ENCODE data around the gene GABPB2.

Gene GABPB2

GRCh38 chr1:151070474-151071276 lies at the start of gene GABPB2:
TSS of gene GABPB2 (plus strand) at chr1:151070761. CDS start at chr1:151088190, 17,429 bp downstream.
- DNase-seq = peak; percentile 97

GRCh38 chr1:151024540-151025146 lies 45.9 kb upstream of the GABPB2 start:
- peak; percentile 79 for DNase-seq

GRCh38 chr1:151026460-151026859 lies 44.1 kb upstream of the GABPB2 start:
- no peak for DNase-seq

- DNase-seq = no peak
Measured at GRCh38 chr1:151032164-151032563, 38.4 kb upstream of the GABPB2 start.

- DNase-seq = no peak
Measured at GRCh38 chr1:151035167-151035566, 35.4 kb upstream of the GABPB2 start.

GRCh38 chr1:151036356-151036755 lies 34.2 kb upstream of the GABPB2 start, which contains the start of gene BNIPL:
TSS of gene BNIPL (plus strand) at chr1:151036586. CDS start at chr1:151036726, 140 bp downstream.
- no peak for DNase-seq

- no peak for DNase-seq
Measured at GRCh38 chr1:151037032-151037431, 33.5 kb upstream of the GABPB2 start.

- no peak for DNase-seq
Measured at GRCh38 chr1:151039521-151039920, 31.0 kb upstream of the GABPB2 start.

GRCh38 chr1:151043163-151043562 lies 27.4 kb upstream of the GABPB2 start:
- DNase-seq = no peak

- peak; percentile 89 for DNase-seq
Measured at GRCh38 chr1:151047591-151047924, 23.0 kb upstream of the GABPB2 start, which contains the start of gene C1orf56. TSS of gene C1orf56 (plus strand) at chr1:151047751. CDS start at chr1:151047848, 97 bp downstream.

GRCh38 chr1:151047925-151048644 lies 22.5 kb upstream of the GABPB2 start:
- peak; percentile 90 for DNase-seq

- DNase-seq = no peak
Measured at GRCh38 chr1:151048645-151049032, 21.9 kb upstream of the GABPB2 start.

- no peak for DNase-seq
Measured at GRCh38 chr1:151049458-151049857, 21.1 kb upstream of the GABPB2 start.

- no peak for DNase-seq
Measured at GRCh38 chr1:151050051-151050688, 20.4 kb upstream of the GABPB2 start.

- no peak for DNase-seq
Measured at GRCh38 chr1:151051356-151052009, 19.1 kb upstream of the GABPB2 start.

- no peak for DNase-seq
Measured at GRCh38 chr1:151054971-151055547, 15.5 kb upstream of the GABPB2 start.

- DNase-seq = no peak
Measured at GRCh38 chr1:151055581-151055980, 15.0 kb upstream of the GABPB2 start.

- no peak for DNase-seq
Measured at GRCh38 chr1:151056149-151056548, 14.4 kb upstream of the GABPB2 start.

- DNase-seq = peak; percentile 72
Measured at GRCh38 chr1:151058692-151059091, 11.9 kb upstream of the GABPB2 start.

- DNase-seq = peak; percentile 95
Measured at GRCh38 chr1:151059109-151060006, 11.2 kb upstream of the GABPB2 start, which contains the start of gene CDC42SE1. TSS of gene CDC42SE1 (minus strand) at chr1:151059622. CDS start at chr1:151055730, 3,892 bp downstream.

All from eye (tissue), 1 donor.